Neural progenitor cell (in vitro differentiated cells): ENCODE measurements around the gene RPS6KA1.

ENCODE experiments used
- CTCF ChIP-seq: fragments of 200-600 bp; sonication (generic); IDR thresholded peaks from 2 replicates; pipeline ENCODE4 v1.5.1; 2017; ENCODE audit warnings: antibody characterized with exemption, mild to moderate bottlenecking
- EZH2 ChIP-seq: fragments of 200-600 bp; sonication (generic); IDR thresholded peaks from 2 replicates; pipeline ENCODE4 v1.6.1; 2017; ENCODE audit warnings: antibody characterized with exemption, mild to moderate bottlenecking, moderate library complexity
- EZH2phosphoT487 ChIP-seq: fragments of 200-600 bp; sonication (generic); IDR thresholded peaks from 2 replicates; pipeline ENCODE4 v1.6.1; 2017; ENCODE audit warnings: antibody characterized with exemption

- TF ChIP-seq EZH2 (no peak), CTCF (no peak), EZH2phosphoT487 (no peak)
Observed at GRCh38 chr1:26545969-26546323, 16.4 kb downstream of the RPS6KA1 start.
